Measurements from ENCODE around the gene TBC1D22B. TPM values are rescaled to one million over a fixed set of nuclear protein-coding genes. Genes with fewer than 3 reads are reported as not detected.

The TBC1D22B gene
- total and polyA plus RNA-seq, 2 of the 13 experiments (the other 11 are each of a cell fraction or from before 2014, with no cell fraction given), result 9.7 to 12.9 TPM

GRCh38 chr6:37353761-37354525 is 96.4 kb downstream of the TBC1D22B start, which contains the start of gene RNF8 (continued):
- TF ChIP-seq ARID4A (CRISPR knock-in tag; IDR thresholded peaks at IDR 0.05; ENCODE audit: borderline replicate concordance) (peak; percentile 90), RARA (CRISPR knock-in tag; IDR thresholded peaks at IDR 0.05) (no peak; the same call in 1 of the 2 replicates), ZNF720 (CRISPR knock-in tag; IDR thresholded peaks at IDR 0.05) (no peak), ZBTB3 (CRISPR knock-in tag; IDR thresholded peaks at IDR 0.05; ENCODE audit: borderline replicate concordance, low read depth) (peak; percentile 65; the same call in 1 of the 2 replicates), ZNF569 (CRISPR knock-in tag; IDR thresholded peaks at IDR 0.05; ENCODE audit: borderline replicate concordance) (no peak), ZNF670 (CRISPR knock-in tag; IDR thresholded peaks at IDR 0.05; ENCODE audit: borderline replicate concordance) (no peak), SP5 (CRISPR knock-in tag; IDR thresholded peaks at IDR 0.05; ENCODE audit: borderline replicate concordance, low read depth) (no peak; the same call in 1 of the 2 replicates), HMGXB3 (CRISPR knock-in tag; IDR thresholded peaks at IDR 0.05; ENCODE audit: borderline replicate concordance) (peak; percentile 68; the same call in 1 of the 2 replicates), RNF219 (CRISPR knock-in tag; IDR thresholded peaks at IDR 0.05) (no peak), ZBTB2 (CRISPR knock-in tag; IDR thresholded peaks at IDR 0.05; ENCODE audit: low read depth) (no peak), UBTF (CRISPR knock-in tag; IDR thresholded peaks at IDR 0.05) (peak; percentile 71)

All from HepG2 (cell line).